ENCODE measurements around the gene SKA2. TPM values are rescaled to one million over a fixed set of nuclear protein-coding genes. Genes with fewer than 3 reads are reported as not detected.

Gene SKA2
- total RNA-seq, 2 donors from 2014 or later = 5.6 to 10.9 TPM

DNA sequence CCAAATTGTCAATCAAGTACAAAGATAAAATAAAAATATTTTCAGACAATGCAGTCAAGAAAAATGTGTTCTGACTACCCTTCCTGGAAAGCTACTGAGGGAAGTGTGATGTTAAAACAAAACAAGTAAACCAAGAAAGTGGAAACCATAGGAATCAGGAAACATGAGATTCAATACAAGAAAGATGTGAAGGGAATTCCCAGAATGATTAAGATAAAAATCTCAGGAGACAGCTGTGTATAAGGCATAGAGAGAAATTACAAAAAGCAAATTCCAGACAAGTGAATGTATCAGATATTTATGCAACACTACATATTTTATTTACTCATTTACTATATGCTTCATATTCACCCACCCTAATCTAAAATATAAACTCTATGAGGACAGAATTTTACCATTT, 80.5 kb downstream of the SKA2 start:
- no peak overlapping the region for H3K27ac ChIP-seq
- intact Hi-C loops (cut with DNase I) = no loop called here
- peaks cover 0 to 8% of the 10 kb centered on the region in 2 donors for H3K36me3 ChIP-seq (replicated peaks in 1 of 2; ENCODE audit: insufficient read depth in 1 of 2, low read depth in 2 of 2)
- ATAC-seq (no peak), DNase-seq (no peak)
- TF ChIP-seq, protein P1, sequence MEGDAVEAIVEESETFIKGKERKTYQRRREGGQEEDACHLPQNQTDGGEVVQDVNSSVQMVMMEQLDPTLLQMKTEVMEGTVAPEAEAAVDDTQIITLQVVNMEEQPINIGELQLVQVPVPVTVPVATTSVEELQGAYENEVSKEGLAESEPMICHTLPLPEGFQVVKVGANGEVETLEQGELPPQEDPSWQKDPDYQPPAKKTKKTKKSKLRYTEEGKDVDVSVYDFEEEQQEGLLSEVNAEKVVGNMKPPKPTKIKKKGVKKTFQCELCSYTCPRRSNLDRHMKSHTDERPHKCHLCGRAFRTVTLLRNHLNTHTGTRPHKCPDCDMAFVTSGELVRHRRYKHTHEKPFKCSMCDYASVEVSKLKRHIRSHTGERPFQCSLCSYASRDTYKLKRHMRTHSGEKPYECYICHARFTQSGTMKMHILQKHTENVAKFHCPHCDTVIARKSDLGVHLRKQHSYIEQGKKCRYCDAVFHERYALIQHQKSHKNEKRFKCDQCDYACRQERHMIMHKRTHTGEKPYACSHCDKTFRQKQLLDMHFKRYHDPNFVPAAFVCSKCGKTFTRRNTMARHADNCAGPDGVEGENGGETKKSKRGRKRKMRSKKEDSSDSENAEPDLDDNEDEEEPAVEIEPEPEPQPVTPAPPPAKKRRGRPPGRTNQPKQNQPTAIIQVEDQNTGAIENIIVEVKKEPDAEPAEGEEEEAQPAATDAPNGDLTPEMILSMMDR (IDR thresholded peaks at IDR 0.05) = no peak
- TF ChIP-seq POLR2A (IDR thresholded peaks at IDR 0.05) = no peak
- H3K27me3 ChIP-seq = no peaks in the 10 kb centered on the region
- no peaks in the 10 kb centered on the region for H3K4me1 ChIP-seq
- no peaks in the 10 kb centered on the region for H3K9me3 ChIP-seq
- no peak overlapping the region for H3K4me3 ChIP-seq

DNA sequence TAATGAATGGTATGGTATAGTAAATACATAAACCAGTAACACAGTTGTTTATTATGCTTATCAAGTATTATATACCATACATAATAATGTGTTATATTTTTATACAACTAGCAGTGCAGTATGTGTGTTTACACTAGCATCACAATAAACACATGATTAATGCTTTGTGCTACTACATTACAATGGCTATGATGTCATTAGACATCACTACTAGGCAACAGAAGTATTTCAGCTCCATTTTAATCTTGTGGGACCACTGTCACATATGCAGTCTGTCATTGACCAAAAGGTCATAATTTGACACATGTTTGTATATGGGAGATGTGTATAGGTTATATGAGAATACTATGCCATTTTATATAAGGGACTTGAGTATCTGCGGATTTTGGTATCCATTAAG, 81.0 kb downstream of the SKA2 start:
- Histone ChIP-seq H3K36me3 (replicated peaks in 1 of 2; ENCODE audit: insufficient read depth in 1 of 2, low read depth in 2 of 2) (peaks cover 0 to 8% of the 10 kb centered on the region in 2 donors), H3K4me3 (no peak overlapping the region), H3K4me1 (no peaks in the 10 kb centered on the region), H3K9me3 (no peaks in the 10 kb centered on the region), H3K27me3 (no peaks in the 10 kb centered on the region), H3K27ac (no peak overlapping the region)
- ATAC-seq = no peak
- TF ChIP-seq, protein P1 (IDR thresholded peaks at IDR 0.05) = no peak
- no peak for TF ChIP-seq POLR2A (IDR thresholded peaks at IDR 0.05)
- no peak for DNase-seq
- intact Hi-C loops (cut with DNase I) = no loop called here
- WGBS, 2 donors = 97 to 100% methylated on average over 1 of the region's 1 CpG

DNA sequence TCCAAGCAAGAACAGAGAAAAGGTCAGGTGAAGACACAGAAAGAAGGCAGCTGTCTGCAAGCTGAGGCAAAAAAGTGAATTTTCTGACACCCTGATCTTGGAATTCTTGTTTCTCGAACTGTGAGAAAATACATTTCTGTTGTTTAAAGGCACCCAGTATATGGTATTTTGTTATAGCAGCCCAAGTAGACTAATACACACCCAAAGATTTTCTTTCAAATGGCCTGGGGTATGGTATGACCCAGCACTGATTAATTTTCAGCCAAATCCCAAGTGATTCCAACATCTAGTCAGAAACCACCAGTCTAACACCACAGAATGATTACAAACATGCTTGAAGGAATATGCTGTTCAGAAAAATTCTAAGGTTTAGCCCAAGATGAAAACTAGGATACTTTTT, 85.1 kb downstream of the SKA2 start:
- DNase-seq (no peak), ATAC-seq (no peak)
- Histone ChIP-seq H3K4me3 (no peak overlapping the region), H3K36me3 (replicated peaks in 1 of 2; ENCODE audit: insufficient read depth in 1 of 2, low read depth in 2 of 2) (peaks cover 0 to 4% of the 10 kb centered on the region in 2 donors), H3K27ac (no peak overlapping the region), H3K9me3 (no peaks in the 10 kb centered on the region), H3K27me3 (no peaks in the 10 kb centered on the region), H3K4me1 (no peaks in the 10 kb centered on the region)
- intact Hi-C loops (cut with DNase I) = no loop called here
- WGBS, 2 donors = 90 to 95% methylated on average over 1 of the region's 1 CpG
- no peak for TF ChIP-seq POLR2A (IDR thresholded peaks at IDR 0.05)
- TF ChIP-seq, protein P1 (IDR thresholded peaks at IDR 0.05) = no peak

DNA sequence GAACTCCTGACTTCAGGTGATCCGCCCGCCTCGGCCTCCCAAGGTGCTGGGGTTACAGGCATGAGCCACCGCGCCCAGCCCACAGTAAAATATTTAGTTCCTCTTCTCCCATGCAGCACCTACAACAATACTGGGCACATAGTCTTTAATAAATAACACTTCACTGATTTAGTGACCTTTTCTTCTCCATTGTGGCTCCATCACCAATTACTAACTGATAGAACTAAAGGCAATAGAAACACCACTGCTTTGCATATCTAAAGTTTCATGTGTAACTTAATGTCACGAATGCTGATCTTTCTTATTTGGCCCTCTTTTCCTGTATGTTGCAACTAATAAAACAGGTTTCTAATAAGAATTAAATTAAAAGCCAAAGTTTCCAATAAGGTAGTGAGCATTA, 87.2 kb downstream of the SKA2 start:
- intact Hi-C loops (cut with DNase I) = no loop called here
- Histone ChIP-seq H3K27ac (no peak overlapping the region), H3K36me3 (replicated peaks in 1 of 2; ENCODE audit: insufficient read depth in 1 of 2, low read depth in 2 of 2) (no peaks in the 10 kb centered on the region), H3K27me3 (no peaks in the 10 kb centered on the region), H3K4me3 (no peak overlapping the region), H3K4me1 (no peaks in the 10 kb centered on the region), H3K9me3 (no peaks in the 10 kb centered on the region)
- no peak for DNase-seq
- 93 to 96% methylated on average over 6 of the region's 6 CpGs for WGBS, 2 donors
- ATAC-seq = no peak
- TF ChIP-seq, protein P1 (IDR thresholded peaks at IDR 0.05) = no peak
- no peak for TF ChIP-seq POLR2A (IDR thresholded peaks at IDR 0.05)

DNA sequence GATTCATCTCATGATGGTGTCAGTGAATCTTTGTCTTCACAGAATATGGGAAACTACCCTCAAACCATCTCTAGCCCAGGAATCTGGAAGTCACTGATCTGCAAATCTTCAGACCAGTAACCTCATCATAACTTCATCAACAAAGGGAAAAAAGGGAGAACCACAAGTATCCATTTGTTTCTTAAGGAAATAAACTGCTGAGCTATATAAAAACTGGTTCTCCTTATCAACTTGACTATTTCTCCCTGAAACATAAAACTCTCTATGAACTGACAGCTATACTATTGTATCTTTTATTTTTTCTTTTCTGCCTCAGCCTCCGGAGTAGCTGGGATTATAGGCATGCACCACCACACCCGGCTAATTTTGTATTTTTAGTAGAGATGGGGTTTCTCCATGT, 87.6 kb downstream of the SKA2 start:
- Histone ChIP-seq H3K4me1 (no peaks in the 10 kb centered on the region), H3K9me3 (no peaks in the 10 kb centered on the region), H3K27ac (no peak overlapping the region), H3K36me3 (replicated peaks in 1 of 2; ENCODE audit: insufficient read depth in 1 of 2, low read depth in 2 of 2) (no peaks in the 10 kb centered on the region), H3K27me3 (no peaks in the 10 kb centered on the region), H3K4me3 (no peak overlapping the region)
- 92 to 100% methylated on average over 2 of the region's 2 CpGs for WGBS, 2 donors
- no peak for DNase-seq
- no peak for ATAC-seq
- intact Hi-C loops (cut with DNase I) = no loop called here
- TF ChIP-seq POLR2A (IDR thresholded peaks at IDR 0.05) = no peak
- TF ChIP-seq, protein P1 (IDR thresholded peaks at IDR 0.05) = no peak
